Osteocyte (in vitro differentiated cells): ENCODE data around the gene LCLAT1. TPM values are rescaled to one million over a fixed set of nuclear protein-coding genes. Genes with fewer than 3 reads are reported as not detected.

Experiments
- DNase-seq: peaks from one replicate; pipeline ENCODE4 v3.0.0; 2021; ENCODE audit warnings: mixed read lengths; ENCODE audit not compliant: unreplicated experiment; ENCODE audit errors: extremely low spot score
- H3K27ac Mint-ChIP-seq: one replicate; pipeline ENCODE4 v1.8.0; 2021; ENCODE audit warnings: mild to moderate bottlenecking, mixed read lengths; ENCODE audit not compliant: unreplicated experiment
- H3K27me3 Mint-ChIP-seq: one replicate; pipeline ENCODE4 v1.8.0; 2021; ENCODE audit warnings: mixed read lengths; ENCODE audit not compliant: unreplicated experiment
- H3K36me3 Mint-ChIP-seq: one replicate; pipeline ENCODE4 v1.8.0; 2021; ENCODE audit warnings: mixed read lengths; ENCODE audit not compliant: unreplicated experiment
- H3K4me1 Mint-ChIP-seq: one replicate; pipeline ENCODE4 v1.8.0; 2021; ENCODE audit warnings: mixed read lengths; ENCODE audit not compliant: unreplicated experiment
- H3K4me3 Mint-ChIP-seq: one replicate; pipeline ENCODE4 v1.8.0; 2021; ENCODE audit warnings: mild to moderate bottlenecking, moderate library complexity, mixed read lengths; ENCODE audit not compliant: unreplicated experiment
- H3K9me3 Mint-ChIP-seq: one replicate; pipeline ENCODE4 v1.8.0; 2021; ENCODE audit warnings: mixed read lengths; ENCODE audit not compliant: unreplicated experiment
- total RNA-seq: library from RNA; stranded (reverse); gene quantifications from 2 replicates; pipeline ENCODE4 v1.2.1, GENCODE V29; 2021
- TF ChIP-seq, protein P1 (sequence below): fragments of 200-600 bp; sonication (generic); IDR thresholded peaks from 2 replicates; pipeline ENCODE4 v1.5.0; 2021; ENCODE audit warnings: antibody characterized with exemption, mild to moderate bottlenecking, moderate library complexity

Gene LCLAT1
- total RNA-seq, 1 donor from 2014 or later, result 13.6 TPM

DNA sequence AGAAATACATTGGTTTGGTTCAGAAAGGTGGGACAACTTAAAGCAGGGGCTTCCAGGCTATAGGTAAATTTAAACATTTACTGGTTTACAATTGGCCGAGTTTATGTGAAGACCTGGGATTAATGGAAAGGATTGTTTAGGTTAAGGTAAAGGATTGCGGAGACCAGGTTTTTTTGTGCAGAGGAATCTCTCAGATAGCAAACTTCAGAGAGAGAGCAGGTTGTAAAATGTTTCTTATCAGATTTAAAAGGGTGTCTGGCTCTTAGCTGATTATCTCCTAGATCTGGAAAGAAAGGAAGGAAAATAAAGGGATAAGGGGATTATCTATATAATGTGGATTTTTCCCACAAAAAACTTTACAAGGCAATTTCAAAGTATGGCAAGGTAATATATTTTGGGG is 101.3 kb downstream of the LCLAT1 start:
- H3K9me3 Mint-ChIP-seq, result no peaks in the 10 kb centered on the region
- TF ChIP-seq, protein P1, sequence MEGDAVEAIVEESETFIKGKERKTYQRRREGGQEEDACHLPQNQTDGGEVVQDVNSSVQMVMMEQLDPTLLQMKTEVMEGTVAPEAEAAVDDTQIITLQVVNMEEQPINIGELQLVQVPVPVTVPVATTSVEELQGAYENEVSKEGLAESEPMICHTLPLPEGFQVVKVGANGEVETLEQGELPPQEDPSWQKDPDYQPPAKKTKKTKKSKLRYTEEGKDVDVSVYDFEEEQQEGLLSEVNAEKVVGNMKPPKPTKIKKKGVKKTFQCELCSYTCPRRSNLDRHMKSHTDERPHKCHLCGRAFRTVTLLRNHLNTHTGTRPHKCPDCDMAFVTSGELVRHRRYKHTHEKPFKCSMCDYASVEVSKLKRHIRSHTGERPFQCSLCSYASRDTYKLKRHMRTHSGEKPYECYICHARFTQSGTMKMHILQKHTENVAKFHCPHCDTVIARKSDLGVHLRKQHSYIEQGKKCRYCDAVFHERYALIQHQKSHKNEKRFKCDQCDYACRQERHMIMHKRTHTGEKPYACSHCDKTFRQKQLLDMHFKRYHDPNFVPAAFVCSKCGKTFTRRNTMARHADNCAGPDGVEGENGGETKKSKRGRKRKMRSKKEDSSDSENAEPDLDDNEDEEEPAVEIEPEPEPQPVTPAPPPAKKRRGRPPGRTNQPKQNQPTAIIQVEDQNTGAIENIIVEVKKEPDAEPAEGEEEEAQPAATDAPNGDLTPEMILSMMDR, result no peak
- H3K27ac Mint-ChIP-seq, result no peak overlapping the region
- no peak for DNase-seq
- H3K4me3 Mint-ChIP-seq, result no peak overlapping the region
- no peaks in the 10 kb centered on the region for H3K4me1 Mint-ChIP-seq
- H3K36me3 Mint-ChIP-seq, result peaks cover 2% of the 10 kb centered on the region
- no peaks in the 10 kb centered on the region for H3K27me3 Mint-ChIP-seq

DNA sequence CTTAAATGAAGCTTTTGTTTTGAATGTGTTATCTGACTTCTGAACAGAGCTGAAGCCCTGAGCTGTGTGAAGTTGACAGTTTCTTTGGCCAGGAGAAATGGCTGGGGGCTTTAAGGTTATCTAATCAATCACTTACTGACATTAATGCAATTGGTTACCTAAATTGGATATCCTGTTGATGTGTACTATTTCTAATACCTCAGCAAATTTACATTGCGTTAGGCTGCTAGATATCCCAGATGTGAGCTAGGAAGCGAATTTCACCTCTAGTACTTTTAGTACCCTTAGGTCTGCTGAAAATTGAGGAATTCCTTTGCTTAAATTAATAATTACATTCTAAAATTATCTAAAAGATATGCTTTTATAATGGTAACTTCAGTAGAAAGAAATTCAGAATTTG is 102.0 kb downstream of the LCLAT1 start:
- Mint-ChIP-seq H3K9me3 (no peaks in the 10 kb centered on the region), H3K4me1 (no peaks in the 10 kb centered on the region), H3K36me3 (peaks cover 2% of the 10 kb centered on the region), H3K4me3 (no peak overlapping the region), H3K27me3 (no peaks in the 10 kb centered on the region), H3K27ac (no peak overlapping the region)
- no peak for DNase-seq
- TF ChIP-seq, protein P1, result no peak

DNA sequence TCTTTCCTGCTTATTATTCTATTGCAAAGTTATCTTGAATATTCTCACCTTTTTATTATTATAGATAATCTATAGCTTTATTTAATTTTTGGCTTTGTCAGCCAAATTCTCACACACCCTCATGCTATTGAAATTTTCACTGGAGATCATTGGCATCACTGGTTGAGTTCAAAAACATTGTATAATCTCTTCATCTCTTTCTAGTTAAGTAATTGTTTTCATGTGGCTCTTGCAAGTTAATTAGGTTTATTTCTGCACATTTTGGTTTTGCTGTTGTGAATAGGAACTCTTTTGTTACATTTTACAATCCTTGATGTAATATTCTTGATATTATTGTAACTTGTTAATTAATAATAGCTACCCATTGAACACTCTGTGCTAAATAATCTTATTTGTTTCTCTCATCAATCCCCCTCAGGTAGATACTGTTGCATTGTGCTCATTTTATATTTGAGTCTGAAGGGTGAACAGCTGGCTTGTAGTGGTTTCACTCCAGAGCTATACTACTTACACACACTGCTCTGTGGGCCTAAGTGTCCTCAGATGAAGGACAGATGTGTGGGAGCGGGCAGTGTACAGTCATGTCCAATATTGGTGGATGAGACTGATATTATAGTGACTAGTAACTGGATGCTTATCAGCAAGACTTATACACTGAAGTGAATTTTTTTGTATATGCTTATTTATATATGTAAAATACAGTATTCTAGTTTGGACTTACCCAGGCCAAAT is 112.7 kb downstream of the LCLAT1 start:
- no peak for DNase-seq
- Mint-ChIP-seq H3K27me3 (no peaks in the 10 kb centered on the region), H3K36me3 (peaks cover 5% of the 10 kb centered on the region), H3K9me3 (no peaks in the 10 kb centered on the region), H3K4me1 (no peaks in the 10 kb centered on the region), H3K4me3 (no peak overlapping the region), H3K27ac (no peak overlapping the region)
- TF ChIP-seq, protein P1, result no peak

DNA sequence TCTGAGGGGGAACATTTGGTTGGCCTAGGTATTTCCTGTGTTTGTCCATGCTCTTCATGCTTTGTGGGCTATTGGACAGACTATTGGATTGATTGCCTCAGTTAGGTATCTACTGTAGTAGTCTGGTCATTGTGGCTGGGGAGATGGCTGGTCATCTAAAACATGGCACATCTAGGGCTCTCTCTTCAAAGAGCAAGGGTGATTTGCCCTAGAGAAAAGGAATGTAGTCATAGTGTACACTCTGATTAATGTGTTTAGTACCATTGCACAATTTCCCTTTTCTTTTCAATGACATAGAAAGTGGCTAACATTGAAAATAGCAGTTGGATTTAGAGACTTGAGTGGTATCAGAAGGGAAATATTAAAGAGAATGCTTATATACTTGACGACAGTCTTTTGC is 114.3 kb downstream of the LCLAT1 start:
- H3K4me1 Mint-ChIP-seq, result peaks cover 5% of the 10 kb centered on the region
- peaks cover 5% of the 10 kb centered on the region for H3K36me3 Mint-ChIP-seq
- no peaks in the 10 kb centered on the region for H3K27me3 Mint-ChIP-seq
- H3K9me3 Mint-ChIP-seq, result no peaks in the 10 kb centered on the region
- DNase-seq, result no peak
- TF ChIP-seq, protein P1, result no peak
- no peak overlapping the region for H3K27ac Mint-ChIP-seq
- no peak overlapping the region for H3K4me3 Mint-ChIP-seq

DNA sequence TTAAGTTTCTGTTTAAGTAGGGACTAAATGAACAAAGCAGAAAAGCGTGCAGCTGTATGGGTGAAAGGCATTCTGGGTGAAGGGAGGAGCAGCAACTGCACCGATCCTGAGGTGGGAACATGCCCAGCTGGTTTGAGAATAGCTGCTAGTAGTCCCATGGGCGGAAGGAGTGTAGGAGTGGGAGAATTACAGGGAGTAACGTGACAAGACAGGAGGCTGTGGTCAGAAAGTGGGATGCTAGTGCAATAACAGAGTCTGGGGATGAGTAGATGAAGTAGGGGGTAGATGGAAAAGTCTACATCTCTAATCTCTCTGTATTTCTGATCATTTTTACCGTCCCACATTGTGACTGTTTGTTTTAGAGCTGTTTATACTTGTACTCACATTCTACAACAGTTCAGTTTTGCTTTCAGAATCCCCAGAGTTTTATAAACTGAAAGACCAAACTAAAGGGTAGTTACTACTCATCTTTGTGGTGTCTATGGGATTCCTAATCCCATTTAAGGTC is 118.9 kb downstream of the LCLAT1 start:
- Mint-ChIP-seq H3K4me3 (no peak overlapping the region), H3K36me3 (peaks cover 5% of the 10 kb centered on the region), H3K27ac (no peak overlapping the region), H3K27me3 (no peaks in the 10 kb centered on the region), H3K4me1 (peaks cover 5% of the 10 kb centered on the region), H3K9me3 (no peaks in the 10 kb centered on the region)
- TF ChIP-seq, protein P1, result no peak
- DNase-seq, result no peak
